Fibroblast of skin of scalp (primary cell): ENCODE results near the gene RGS3.

Source experiments
- DNase-seq: peaks from one replicate; pipeline ENCODE4 v3.0.0-alpha.2; 2013

The RGS3 gene

GRCh38 chr9:113603048-113603375 lies 139.5 kb downstream of the RGS3 start:
- DNase-seq = no peak

GRCh38 chr9:113603773-113604172 lies 140.2 kb downstream of the RGS3 start:
- no peak for DNase-seq

GRCh38 chr9:113604393-113604792 lies 140.9 kb downstream of the RGS3 start:
- no peak for DNase-seq

- no peak for DNase-seq
Measured at GRCh38 chr9:113606510-113606909, 143.0 kb downstream of the RGS3 start.

- no peak for DNase-seq
Measured at GRCh38 chr9:113608082-113608685, 144.7 kb downstream of the RGS3 start.

GRCh38 chr9:113609562-113610318 lies 146.2 kb downstream of the RGS3 start:
- DNase-seq = no peak

GRCh38 chr9:113611461-113612215 lies 148.1 kb downstream of the RGS3 start:
- DNase-seq = no peak

- DNase-seq = no peak
Measured at GRCh38 chr9:113612216-113612747, 148.8 kb downstream of the RGS3 start.

- no peak for DNase-seq
Measured at GRCh38 chr9:113612828-113613227, 149.3 kb downstream of the RGS3 start.

GRCh38 chr9:113613815-113614413 lies 150.4 kb downstream of the RGS3 start:
- DNase-seq = no peak

- DNase-seq = peak; percentile 77
Measured at GRCh38 chr9:113614843-113615648, 151.5 kb downstream of the RGS3 start.

GRCh38 chr9:113616116-113616515 lies 152.6 kb downstream of the RGS3 start:
- DNase-seq = no peak

- DNase-seq = no peak
Measured at GRCh38 chr9:113616621-113617496, 153.3 kb downstream of the RGS3 start.

GRCh38 chr9:113617550-113617949 lies 154.0 kb downstream of the RGS3 start:
- DNase-seq = no peak

- no peak for DNase-seq
Measured at GRCh38 chr9:113618836-113619490, 155.4 kb downstream of the RGS3 start.

GRCh38 chr9:113619491-113620376 lies 156.2 kb downstream of the RGS3 start:
- DNase-seq = no peak

GRCh38 chr9:113620377-113621161 lies 157.0 kb downstream of the RGS3 start:
- DNase-seq = peak; percentile 91

GRCh38 chr9:113621309-113621791 lies 157.8 kb downstream of the RGS3 start:
- peak; percentile 97 for DNase-seq
